Fibroblast of mammary gland (primary cell): ENCODE results near the gene PIEZO1.

ENCODE experiments used
- DNase-seq: peaks from one replicate; pipeline ENCODE4 v3.0.0-alpha.2; 2010; ENCODE audit warnings: low read depth
- H3K4me3 ChIP-seq: 2 replicates; pipeline ENCODE4 v1.5.1; 2011; ENCODE audit warnings: low read depth, mild to moderate bottlenecking, low read length, moderate library complexity; ENCODE audit not compliant: control insufficient read depth
- TF ChIP-seq, protein P1 (sequence below): conservative IDR thresholded peaks from 2 replicates; pipeline ENCODE4 v1.5.1; 2011; ENCODE audit warnings: low read depth, low read length, inconsistent platforms; ENCODE audit not compliant: control insufficient read depth, insufficient read depth

Gene PIEZO1

DNA sequence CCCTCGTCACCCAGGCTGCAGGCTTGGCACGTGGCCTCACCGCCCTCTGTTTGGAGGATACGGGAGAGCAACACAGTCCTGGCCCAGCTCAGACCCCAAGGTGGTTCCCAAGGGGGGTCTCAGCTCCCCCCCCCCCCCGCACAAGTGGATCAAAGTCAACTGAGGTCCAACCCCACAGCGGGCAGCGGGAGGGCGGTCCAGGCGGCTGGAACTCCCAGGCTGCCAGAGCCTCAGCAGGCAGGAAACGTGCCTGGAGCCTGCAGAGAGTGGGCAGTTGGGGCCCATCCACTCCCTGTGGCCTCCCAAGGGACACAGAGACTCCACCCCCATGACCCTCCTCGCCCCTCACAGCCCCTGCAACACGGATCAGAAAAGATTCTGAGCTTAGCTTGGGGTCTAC, 36.7 kb downstream of the PIEZO1 start:
- TF ChIP-seq, protein P1, sequence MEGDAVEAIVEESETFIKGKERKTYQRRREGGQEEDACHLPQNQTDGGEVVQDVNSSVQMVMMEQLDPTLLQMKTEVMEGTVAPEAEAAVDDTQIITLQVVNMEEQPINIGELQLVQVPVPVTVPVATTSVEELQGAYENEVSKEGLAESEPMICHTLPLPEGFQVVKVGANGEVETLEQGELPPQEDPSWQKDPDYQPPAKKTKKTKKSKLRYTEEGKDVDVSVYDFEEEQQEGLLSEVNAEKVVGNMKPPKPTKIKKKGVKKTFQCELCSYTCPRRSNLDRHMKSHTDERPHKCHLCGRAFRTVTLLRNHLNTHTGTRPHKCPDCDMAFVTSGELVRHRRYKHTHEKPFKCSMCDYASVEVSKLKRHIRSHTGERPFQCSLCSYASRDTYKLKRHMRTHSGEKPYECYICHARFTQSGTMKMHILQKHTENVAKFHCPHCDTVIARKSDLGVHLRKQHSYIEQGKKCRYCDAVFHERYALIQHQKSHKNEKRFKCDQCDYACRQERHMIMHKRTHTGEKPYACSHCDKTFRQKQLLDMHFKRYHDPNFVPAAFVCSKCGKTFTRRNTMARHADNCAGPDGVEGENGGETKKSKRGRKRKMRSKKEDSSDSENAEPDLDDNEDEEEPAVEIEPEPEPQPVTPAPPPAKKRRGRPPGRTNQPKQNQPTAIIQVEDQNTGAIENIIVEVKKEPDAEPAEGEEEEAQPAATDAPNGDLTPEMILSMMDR = no peak
- H3K4me3 ChIP-seq = no peak overlapping the region
- no peak for DNase-seq

DNA sequence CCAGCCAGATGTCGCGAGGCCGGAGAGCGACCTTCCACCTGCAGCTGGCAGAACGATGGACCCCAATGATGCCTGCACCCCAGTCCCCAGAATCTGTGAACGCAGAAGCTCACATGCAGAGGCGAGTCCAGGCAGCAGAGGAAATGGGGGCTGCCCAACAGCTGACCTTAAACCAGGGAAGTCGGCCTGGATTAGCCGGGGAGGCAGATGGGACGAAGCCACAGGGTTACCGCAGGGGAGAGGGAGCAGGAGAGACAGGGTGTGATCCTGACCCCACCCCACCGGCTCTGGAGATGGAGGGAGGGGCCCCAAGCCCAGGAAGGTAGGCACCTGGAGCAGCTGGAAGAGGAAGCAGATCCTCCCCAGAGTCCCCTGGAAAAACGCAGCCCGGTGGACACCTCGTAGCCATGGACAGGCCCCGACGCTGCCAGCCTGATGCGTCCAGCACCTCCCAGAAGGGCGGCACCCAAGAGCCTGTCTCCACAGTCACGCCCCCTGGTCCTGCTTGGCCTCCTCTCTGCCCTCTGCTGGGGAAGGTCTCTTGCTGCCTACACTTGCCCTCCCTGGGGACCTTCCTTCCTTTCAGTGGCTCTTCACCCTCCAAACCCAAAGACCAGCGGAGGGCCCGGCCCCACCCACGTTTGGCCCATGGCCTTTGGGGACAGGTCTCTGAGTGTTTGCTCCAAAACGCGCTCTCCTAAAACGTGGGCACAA, 37.3 kb downstream of the PIEZO1 start:
- H3K4me3 ChIP-seq = no peak overlapping the region
- DNase-seq = no peak
- TF ChIP-seq, protein P1 = peak; percentile 16

DNA sequence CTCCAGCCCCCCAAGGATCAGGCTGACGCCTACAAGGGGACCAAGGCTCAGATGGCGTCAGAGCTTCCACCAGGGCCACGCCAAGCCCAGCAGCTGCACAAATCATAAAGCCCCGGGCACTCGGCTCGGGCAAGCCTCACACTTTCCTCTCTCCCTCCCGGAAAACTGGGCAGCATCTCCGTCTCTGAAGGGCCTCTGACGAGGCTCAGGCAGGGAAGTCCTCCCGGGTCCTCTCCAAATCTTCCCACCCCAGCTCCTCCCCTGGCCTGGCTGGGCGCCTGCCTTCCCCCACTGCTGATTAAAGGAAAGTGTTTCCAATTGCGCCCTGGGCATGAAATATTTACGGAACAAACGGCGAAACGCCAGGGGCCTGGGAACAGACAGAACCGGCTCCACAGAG, 38.5 kb downstream of the PIEZO1 start:
- no peak for DNase-seq
- no peak overlapping the region for H3K4me3 ChIP-seq
- TF ChIP-seq, protein P1 = no peak

DNA sequence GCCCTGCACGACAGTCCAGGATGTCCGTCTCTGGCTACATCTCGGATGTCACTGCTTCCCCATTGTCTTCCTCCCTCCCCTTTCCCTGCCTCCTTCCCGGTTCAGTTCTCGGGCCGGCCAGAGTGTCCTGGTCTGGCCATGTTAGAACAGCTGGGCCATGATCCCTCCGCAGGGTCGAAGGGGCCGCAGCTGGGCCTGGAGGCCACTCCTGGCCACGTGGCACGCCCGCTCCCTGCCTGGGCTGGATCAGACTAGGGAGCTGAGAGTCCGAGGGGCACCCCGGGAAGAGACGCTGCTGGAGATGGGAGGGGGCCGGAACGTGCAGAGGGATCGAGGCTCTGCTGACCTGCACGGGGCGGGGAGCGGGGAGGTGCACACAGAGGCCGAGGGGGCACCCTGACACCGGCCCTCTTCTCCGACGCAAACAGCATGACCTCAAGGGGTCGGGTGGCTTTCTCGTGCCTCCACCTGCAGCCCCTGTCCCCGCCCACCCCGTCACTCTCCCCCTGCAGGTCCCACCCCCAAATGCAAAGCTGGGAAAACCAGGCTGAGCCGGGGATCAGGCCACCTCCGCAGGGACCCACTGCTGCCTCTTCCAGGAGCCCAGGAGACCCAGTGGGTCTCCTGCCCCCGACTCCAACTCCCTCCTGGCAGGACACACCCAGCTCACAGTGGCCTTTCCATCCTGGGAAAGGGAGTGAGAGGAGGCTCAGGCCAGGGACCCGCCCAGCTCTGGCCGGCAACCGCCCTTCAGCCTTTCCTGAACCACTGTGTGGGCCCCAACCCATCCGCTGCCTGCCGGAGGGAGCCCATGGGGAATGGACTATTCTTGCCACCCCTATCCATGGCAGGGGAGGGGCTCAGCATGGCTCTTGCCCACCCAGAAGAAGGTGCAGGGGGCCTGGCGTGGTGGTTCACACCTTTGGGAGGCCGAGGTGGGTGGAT, 40.2 kb downstream of the PIEZO1 start:
- TF ChIP-seq, protein P1 = no peak
- no peak overlapping the region for H3K4me3 ChIP-seq
- no peak for DNase-seq

DNA sequence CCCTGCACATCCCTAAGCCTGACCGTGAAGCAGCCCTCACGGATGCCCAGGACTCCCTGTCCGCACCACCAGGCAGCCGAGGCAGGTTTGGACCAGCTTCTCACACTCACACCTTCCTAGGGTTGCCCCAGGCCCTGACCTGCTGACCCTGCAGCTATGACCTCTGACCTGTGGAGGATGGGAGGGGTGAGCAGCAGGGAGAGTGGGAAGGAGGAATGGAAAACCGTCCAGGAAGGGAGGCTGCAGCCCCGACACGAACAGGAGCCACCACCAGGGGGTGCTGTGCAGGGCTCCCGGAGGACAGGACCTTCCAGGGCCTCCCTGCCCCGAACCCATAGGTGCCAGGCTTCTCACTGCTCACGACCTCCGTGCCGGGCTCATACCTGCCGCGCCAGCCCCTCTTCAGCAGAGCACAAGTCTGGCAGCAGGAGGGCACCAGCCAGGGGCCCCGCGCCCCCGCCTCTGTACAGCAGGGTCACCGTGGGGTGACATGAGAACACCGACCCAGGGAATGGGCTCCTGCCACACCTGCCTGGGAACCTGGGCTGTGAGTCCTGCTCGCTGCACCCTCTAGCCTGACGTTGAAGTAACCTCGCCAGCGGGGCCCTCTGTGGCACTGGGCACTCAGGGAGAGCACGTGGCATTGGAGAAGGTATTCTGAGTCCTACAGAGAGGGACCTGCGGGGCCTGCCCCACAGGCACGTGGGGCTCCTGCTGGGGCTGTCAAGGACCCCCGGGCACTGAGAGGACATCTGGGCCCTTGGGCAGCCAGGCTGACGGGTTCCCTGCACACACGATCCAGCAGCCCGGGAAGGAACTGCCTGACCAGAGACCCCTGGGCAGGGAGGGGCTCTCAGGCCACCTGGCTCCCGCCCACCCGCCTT, 41.1 kb downstream of the PIEZO1 start:
- H3K4me3 ChIP-seq = no peak overlapping the region
- TF ChIP-seq, protein P1 = peak; percentile 79
- peak; percentile 64 for DNase-seq

DNA sequence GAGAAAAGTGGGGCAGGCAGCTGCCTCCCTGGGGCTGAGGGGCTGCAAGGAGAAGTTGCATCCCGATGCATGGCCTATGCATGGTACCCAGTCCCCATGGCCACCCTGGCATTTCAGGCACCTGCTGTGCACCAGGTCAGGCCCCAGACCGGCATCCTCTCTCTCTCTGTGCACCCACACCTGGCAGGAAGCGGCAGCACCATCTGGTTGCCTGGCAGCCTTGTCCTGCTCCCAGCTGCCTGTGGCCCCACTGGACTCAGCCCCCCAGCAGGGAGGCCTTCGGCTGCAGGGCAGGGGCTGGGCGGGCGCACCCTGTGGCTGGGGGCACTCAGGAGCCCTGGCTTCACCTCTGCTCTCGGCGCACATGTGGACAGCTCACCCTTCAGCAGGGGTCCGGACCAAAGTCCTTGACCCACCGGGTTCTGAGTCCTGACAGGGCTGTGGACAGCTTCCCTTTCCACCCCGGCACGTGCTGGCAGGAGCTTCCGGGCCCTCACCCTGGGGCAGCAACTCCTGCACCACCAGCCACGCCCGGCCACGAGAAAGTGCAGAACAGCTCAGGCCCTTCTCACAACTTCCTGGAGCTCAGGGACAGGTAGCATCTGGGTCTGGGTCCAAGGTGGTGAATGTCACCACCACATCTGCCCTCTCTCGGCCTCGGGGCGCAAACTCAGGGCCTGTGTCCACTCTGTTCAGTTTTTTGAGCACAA, 42.0 kb downstream of the PIEZO1 start:
- TF ChIP-seq, protein P1 = no peak
- no peak overlapping the region for H3K4me3 ChIP-seq
- no peak for DNase-seq
